HG03060 (cell line): ENCODE results near the gene MMP24OS.
A peak's percentile ranks its signal among the peaks of the same experiment; 100 is the strongest.
"Not testable (repeated sequence)": the region's sequence is repeated elsewhere in the genome, so short reads cannot be mapped to it uniquely, and the experiment has no call there.

ENCODE experiments used
- ATAC-seq: cut with Tn5 transposase; IDR thresholded peaks from one replicate; pipeline ENCODE4 v1.9.1; 2021; ENCODE audit warnings: low read depth, moderate number of reproducible peaks; ENCODE audit not compliant: unreplicated experiment

MMP24OS gene

GRCh38 chr20:35260426-35260825, 17.5 kb downstream of the MMP24OS start:
- no peak for ATAC-seq

- no peak for ATAC-seq
Observed at GRCh38 chr20:35257175-35257909, 20.6 kb downstream of the MMP24OS start.

- ATAC-seq: no peak
Observed at GRCh38 chr20:35254448-35254999, 23.4 kb downstream of the MMP24OS start.

GRCh38 chr20:35253010-35253409, 24.9 kb downstream of the MMP24OS start:
- no peak for ATAC-seq

GRCh38 chr20:35252598-35252997, 25.3 kb downstream of the MMP24OS start:
- ATAC-seq: not testable (repeated sequence)

- peak; percentile 62 for ATAC-seq
Observed at GRCh38 chr20:35252037-35252461, 25.9 kb downstream of the MMP24OS start.

GRCh38 chr20:35251613-35251940, 26.3 kb downstream of the MMP24OS start:
- ATAC-seq: no peak

GRCh38 chr20:35248641-35249475, 29.1 kb downstream of the MMP24OS start:
- ATAC-seq: no peak

GRCh38 chr20:35246723-35247122, 31.2 kb downstream of the MMP24OS start:
- ATAC-seq: no peak

- no peak for ATAC-seq
Observed at GRCh38 chr20:35243986-35244385, 33.9 kb downstream of the MMP24OS start.

GRCh38 chr20:35243317-35243716, 34.6 kb downstream of the MMP24OS start:
- no peak for ATAC-seq

- no peak for ATAC-seq
Observed at GRCh38 chr20:35240811-35241293, 37.1 kb downstream of the MMP24OS start.

GRCh38 chr20:35240083-35240810, 37.7 kb downstream of the MMP24OS start:
- ATAC-seq: no peak

- ATAC-seq: no peak
Observed at GRCh38 chr20:35238735-35239134, 39.2 kb downstream of the MMP24OS start.

GRCh38 chr20:35238170-35238569, 39.8 kb downstream of the MMP24OS start:
- no peak for ATAC-seq

- no peak for ATAC-seq
Observed at GRCh38 chr20:35237486-35237885, 40.4 kb downstream of the MMP24OS start.

GRCh38 chr20:35235881-35236280, 42.0 kb downstream of the MMP24OS start:
- ATAC-seq: no peak

GRCh38 chr20:35232575-35232974, 45.3 kb downstream of the MMP24OS start:
- no peak for ATAC-seq

GRCh38 chr20:35226884-35227681, 50.8 kb downstream of the MMP24OS start:
- ATAC-seq: no peak
